ENCODE data around the gene ARID1A.

The ARID1A gene

GRCh38 chr1:26684763-26685508, 10.9 kb upstream of the ARID1A start:
- intact Hi-C loops (cut with DNase I; ENCODE audit: low total_unique reads), result no loop called here
- Histone ChIP-seq H3K27me3 (no peaks in the 10 kb centered on the region), H3K4me1 (peaks cover 0 to 25% (median 2%) of the 10 kb centered on the region in 4 donors), H3K36me3 (no peaks in the 10 kb centered on the region), H3K27ac (peak overlapping the region; percentile 42 to 45), H3K9me3 (no peaks in the 10 kb centered on the region), H3K4me3 (peak overlapping the region in 1 of 2 donors; percentile 5)
- no peak for DNase-seq
- no peak for TF ChIP-seq CTCF (IDR thresholded peaks at IDR 0.05)

GRCh38 chr1:26686795-26687194, 9.0 kb upstream of the ARID1A start:
- Histone ChIP-seq H3K36me3 (no peaks in the 10 kb centered on the region), H3K27ac (no peak overlapping the region), H3K4me3 (no peak overlapping the region), H3K4me1 (peaks cover 0 to 32% (median 6%) of the 10 kb centered on the region in 4 donors), H3K27me3 (no peaks in the 10 kb centered on the region), H3K9me3 (no peaks in the 10 kb centered on the region)
- no peak for TF ChIP-seq CTCF (IDR thresholded peaks at IDR 0.05)
- DNase-seq, result no peak
- intact Hi-C loops (cut with DNase I; ENCODE audit: low total_unique reads), result no loop called here

- Histone ChIP-seq H3K9me3 (no peaks in the 10 kb centered on the region), H3K4me3 (no peak overlapping the region), H3K36me3 (no peaks in the 10 kb centered on the region), H3K27ac (no peak overlapping the region), H3K4me1 (peaks cover 3 to 45% (median 20%) of the 10 kb centered on the region in 4 donors), H3K27me3 (no peaks in the 10 kb centered on the region)
- no peak for DNase-seq
- no peak for TF ChIP-seq CTCF (IDR thresholded peaks at IDR 0.05)
- intact Hi-C loops (cut with DNase I; ENCODE audit: low total_unique reads), result no loop called here
Measured at GRCh38 chr1:26689504-26689903, 6.3 kb upstream of the ARID1A start.

- DNase-seq, result no peak
- H3K36me3 ChIP-seq, result no peaks in the 10 kb centered on the region
- intact Hi-C loops (cut with DNase I; ENCODE audit: low total_unique reads), result no loop called here
- H3K27me3 ChIP-seq, result no peaks in the 10 kb centered on the region
- H3K27ac ChIP-seq, result no peak overlapping the region
- no peak overlapping the region for H3K4me3 ChIP-seq
- TF ChIP-seq CTCF (IDR thresholded peaks at IDR 0.05), result no peak
- H3K9me3 ChIP-seq, result no peaks in the 10 kb centered on the region
- H3K4me1 ChIP-seq, result peaks cover 3 to 49% (median 27%) of the 10 kb centered on the region in 4 donors
Measured at GRCh38 chr1:26690157-26690556, 5.7 kb upstream of the ARID1A start.

GRCh38 chr1:26690576-26691031, 5.2 kb upstream of the ARID1A start:
- no peak for TF ChIP-seq CTCF (IDR thresholded peaks at IDR 0.05)
- Histone ChIP-seq H3K9me3 (no peaks in the 10 kb centered on the region), H3K4me1 (peaks cover 3 to 45% (median 29%) of the 10 kb centered on the region in 4 donors), H3K36me3 (no peaks in the 10 kb centered on the region), H3K27ac (no peak overlapping the region), H3K27me3 (peaks cover 0 to 3% of the 10 kb centered on the region in 2 donors), H3K4me3 (no peak overlapping the region)
- DNase-seq, result no peak
- intact Hi-C loops (cut with DNase I; ENCODE audit: low total_unique reads), result no loop called here
